ENCODE measurements around the gene PNPO.

The PNPO gene

DNA sequence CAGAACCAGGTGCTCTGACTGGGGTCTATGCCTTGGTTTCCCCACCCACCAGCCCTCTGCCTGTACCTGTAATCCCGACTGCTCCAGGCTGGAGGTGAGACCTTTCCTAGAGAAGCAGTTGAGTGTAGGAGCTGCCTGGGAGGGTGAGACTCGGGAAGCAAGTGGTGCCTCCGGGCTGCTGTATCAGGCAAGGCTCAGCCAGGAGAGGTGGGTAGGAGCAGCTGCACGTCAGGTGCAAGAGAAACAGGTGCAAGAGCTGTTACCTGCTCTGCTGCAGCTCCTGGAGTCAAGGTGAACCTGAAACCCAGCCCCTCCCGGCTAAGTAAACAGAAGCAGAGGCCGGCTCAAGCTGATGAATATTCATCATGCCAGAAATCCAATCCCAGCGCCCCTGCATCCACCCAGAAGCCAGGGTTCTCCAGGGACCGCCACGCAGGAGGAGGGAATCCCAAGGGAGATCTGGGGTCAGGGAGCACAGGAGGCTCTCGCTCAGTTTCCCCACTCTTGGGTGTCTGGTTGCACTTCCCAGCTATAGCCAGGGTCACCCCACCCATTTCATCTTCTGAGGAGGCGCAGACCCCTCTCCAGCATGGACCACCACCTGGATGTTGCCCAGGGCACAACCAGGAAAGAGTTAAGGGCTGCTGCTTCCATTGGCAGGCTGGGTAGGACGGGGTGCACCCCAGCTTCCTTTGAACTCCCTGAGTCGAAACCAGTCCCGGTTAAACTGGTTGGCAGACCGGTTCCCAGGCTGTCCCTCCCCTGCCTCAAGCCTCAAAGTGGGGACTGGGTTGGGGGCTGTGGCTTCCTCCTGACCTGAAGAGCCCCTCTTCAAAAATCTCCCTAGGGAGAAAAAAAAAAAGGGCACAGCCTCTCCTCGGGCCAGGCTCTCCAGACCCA, 16.5 kb downstream of the PNPO start, which contains the start of gene PRR15L:
Gene PRR15L, minus strand, starts transcription at position 293 of the 900 bp plus-strand sequence. CDS start 4,649 bp downstream, outside the sequence.
- Histone ChIP-seq H3K27me3 (ENCODE audit: low read length) (no peaks in the 10 kb centered on the region), H3K4me3 (ENCODE audit: insufficient read depth, low read length, poor library complexity, severe bottlenecking) (no peak within 1 kb of the TSS), H3K4me2 (ENCODE audit: low read depth, low read length, poor library complexity, severe bottlenecking) (no peak within 1 kb of the TSS)

GRCh38 chr17:47959825-47960655, 18.7 kb downstream of the PNPO start:
- no peak overlapping the region for H3K4me2 ChIP-seq (ENCODE audit: low read depth, low read length, poor library complexity, severe bottlenecking)
- TF ChIP-seq EZH2phosphoT487 (conservative IDR thresholded peaks at IDR 0.05; ENCODE audit: low read length) (no peak), CTCF (IDR thresholded peaks at IDR 0.05; ENCODE audit: insufficient read depth, low read length, poor library complexity, severe bottlenecking) (no peak)
- no peaks in the 10 kb centered on the region for H3K79me2 ChIP-seq (ENCODE audit: insufficient read depth, low read length)
- H3K27ac ChIP-seq (ENCODE audit: low read depth, low read length) = no peak overlapping the region
- H3K36me3 ChIP-seq (ENCODE audit: low read length) = no peaks in the 10 kb centered on the region
- H3K27me3 ChIP-seq (ENCODE audit: low read length) = no peaks in the 10 kb centered on the region
- no peak overlapping the region for H2AFZ ChIP-seq (ENCODE audit: low read depth, low read length, severe bottlenecking)
- no peaks in the 10 kb centered on the region for H3K9me2 ChIP-seq (replicated peaks; ENCODE audit: insufficient read depth, low read length)
- H4K20me1 ChIP-seq (ENCODE audit: low read depth, low read length) = no peaks in the 10 kb centered on the region
- H3K4me3 ChIP-seq (ENCODE audit: insufficient read depth, low read length, poor library complexity, severe bottlenecking) = no peak overlapping the region
- H3F3A ChIP-seq (ENCODE audit: insufficient read depth) = no peaks in the 10 kb centered on the region
- H3K9ac ChIP-seq (ENCODE audit: low read length) = no peak overlapping the region
- H3K9me3 ChIP-seq (ENCODE audit: insufficient read depth, low read length) = no peaks in the 10 kb centered on the region

More for the DNA sequence above, 16.5 kb downstream of the PNPO start, which contains the start of gene PRR15L:
- no peaks in the 10 kb centered on the region for H3K9me3 ChIP-seq (ENCODE audit: insufficient read depth, low read length)
- no peaks in the 10 kb centered on the region for H3K79me2 ChIP-seq (ENCODE audit: insufficient read depth, low read length)
- H3K9me2 ChIP-seq (replicated peaks; ENCODE audit: insufficient read depth, low read length) = no peaks in the 10 kb centered on the region
- no peaks in the 10 kb centered on the region for H3F3A ChIP-seq (ENCODE audit: insufficient read depth)
- no peak for TF ChIP-seq EZH2phosphoT487 (conservative IDR thresholded peaks at IDR 0.05; ENCODE audit: low read length)
- no peak for TF ChIP-seq CTCF (IDR thresholded peaks at IDR 0.05; ENCODE audit: insufficient read depth, low read length, poor library complexity, severe bottlenecking)
- no peaks in the 10 kb centered on the region for H3K36me3 ChIP-seq (ENCODE audit: low read length)
- no peak within 1 kb of the TSS for H3K27ac ChIP-seq (ENCODE audit: low read depth, low read length)
- no peak within 1 kb of the TSS for H2AFZ ChIP-seq (ENCODE audit: low read depth, low read length, severe bottlenecking)
- no peaks in the 10 kb centered on the region for H4K20me1 ChIP-seq (ENCODE audit: low read depth, low read length)
- H3K9ac ChIP-seq (ENCODE audit: low read length) = no peak within 1 kb of the TSS

DNA sequence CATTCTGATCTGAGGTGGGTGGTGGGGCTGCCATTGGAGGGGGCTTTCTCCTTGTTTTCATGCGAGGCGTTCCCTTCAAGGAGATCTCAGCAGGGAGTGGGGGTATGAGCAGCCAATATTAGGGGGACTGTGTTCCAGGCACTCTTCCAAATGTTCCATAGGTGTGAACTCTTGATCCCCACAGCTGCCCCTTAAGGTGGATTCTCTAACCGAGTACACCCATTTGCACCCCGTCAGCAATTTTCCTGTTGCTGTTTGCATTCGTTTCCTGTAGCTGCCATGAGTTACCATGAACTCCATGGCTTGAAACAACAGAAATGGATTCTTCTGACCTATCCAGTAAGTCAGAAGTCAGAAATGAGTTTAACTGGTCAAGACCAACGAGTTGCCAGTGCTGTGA, 20.0 kb downstream of the PNPO start:
- Histone ChIP-seq H3K9ac (ENCODE audit: low read length) (no peak overlapping the region), H4K20me1 (ENCODE audit: low read depth, low read length) (no peaks in the 10 kb centered on the region), H3K4me2 (ENCODE audit: low read depth, low read length, poor library complexity, severe bottlenecking) (no peak overlapping the region), H2AFZ (ENCODE audit: low read depth, low read length, severe bottlenecking) (no peak overlapping the region), H3K36me3 (ENCODE audit: low read length) (no peaks in the 10 kb centered on the region), H3F3A (ENCODE audit: insufficient read depth) (no peaks in the 10 kb centered on the region), H3K79me2 (ENCODE audit: insufficient read depth, low read length) (no peaks in the 10 kb centered on the region), H3K27ac (ENCODE audit: low read depth, low read length) (no peak overlapping the region), H3K4me3 (ENCODE audit: insufficient read depth, low read length, poor library complexity, severe bottlenecking) (no peak overlapping the region), H3K9me3 (ENCODE audit: insufficient read depth, low read length) (no peaks in the 10 kb centered on the region), H3K9me2 (replicated peaks; ENCODE audit: insufficient read depth, low read length) (no peaks in the 10 kb centered on the region), H3K27me3 (ENCODE audit: low read length) (no peaks in the 10 kb centered on the region)
- TF ChIP-seq EZH2phosphoT487 (conservative IDR thresholded peaks at IDR 0.05; ENCODE audit: low read length) = no peak
- no peak for TF ChIP-seq CTCF (IDR thresholded peaks at IDR 0.05; ENCODE audit: insufficient read depth, low read length, poor library complexity, severe bottlenecking)

All from SU-DHL-6 (cell line).